ENCODE data around the gene CHST8.

DNA sequence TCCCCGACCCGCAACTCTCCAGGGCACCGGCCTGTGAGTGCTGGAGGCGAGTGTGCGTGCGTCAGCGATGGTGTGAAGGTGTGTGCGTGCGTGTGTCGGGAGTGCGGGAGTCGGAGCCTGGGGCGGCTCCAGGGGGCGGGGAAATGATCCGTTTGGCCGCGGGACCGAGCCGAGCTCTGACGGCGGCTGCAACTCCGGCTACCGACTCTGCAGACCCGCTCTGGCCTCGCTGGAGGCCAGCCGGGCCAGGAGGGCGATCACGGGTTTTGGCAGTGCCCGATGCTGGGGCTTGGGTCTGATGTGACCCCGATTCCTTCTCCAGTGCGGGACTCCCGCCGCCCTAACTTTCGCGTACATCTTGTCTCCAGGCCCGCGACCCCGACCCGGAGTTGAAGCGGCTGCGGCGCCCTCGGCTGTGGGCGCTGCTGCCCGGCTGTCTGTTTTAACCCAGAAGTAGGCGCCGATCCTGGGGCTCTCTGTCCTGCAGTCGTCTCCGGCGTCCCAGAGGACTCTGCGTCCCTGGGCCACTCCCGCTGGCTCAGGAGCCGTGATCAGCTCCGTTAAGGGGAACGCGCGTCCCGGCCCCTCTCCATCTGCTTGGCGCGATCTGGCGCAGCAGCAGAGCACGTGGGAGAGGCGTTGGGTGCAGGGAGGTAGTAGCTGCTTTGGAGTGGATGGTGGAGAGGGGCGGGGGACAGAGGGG, 1.2 kb downstream of the CHST8 start:
- no peak for TF ChIP-seq POLR2AphosphoS5 (IDR thresholded peaks at IDR 0.05; ENCODE audit: low read depth, low read length)
- TF ChIP-seq, protein P1, sequence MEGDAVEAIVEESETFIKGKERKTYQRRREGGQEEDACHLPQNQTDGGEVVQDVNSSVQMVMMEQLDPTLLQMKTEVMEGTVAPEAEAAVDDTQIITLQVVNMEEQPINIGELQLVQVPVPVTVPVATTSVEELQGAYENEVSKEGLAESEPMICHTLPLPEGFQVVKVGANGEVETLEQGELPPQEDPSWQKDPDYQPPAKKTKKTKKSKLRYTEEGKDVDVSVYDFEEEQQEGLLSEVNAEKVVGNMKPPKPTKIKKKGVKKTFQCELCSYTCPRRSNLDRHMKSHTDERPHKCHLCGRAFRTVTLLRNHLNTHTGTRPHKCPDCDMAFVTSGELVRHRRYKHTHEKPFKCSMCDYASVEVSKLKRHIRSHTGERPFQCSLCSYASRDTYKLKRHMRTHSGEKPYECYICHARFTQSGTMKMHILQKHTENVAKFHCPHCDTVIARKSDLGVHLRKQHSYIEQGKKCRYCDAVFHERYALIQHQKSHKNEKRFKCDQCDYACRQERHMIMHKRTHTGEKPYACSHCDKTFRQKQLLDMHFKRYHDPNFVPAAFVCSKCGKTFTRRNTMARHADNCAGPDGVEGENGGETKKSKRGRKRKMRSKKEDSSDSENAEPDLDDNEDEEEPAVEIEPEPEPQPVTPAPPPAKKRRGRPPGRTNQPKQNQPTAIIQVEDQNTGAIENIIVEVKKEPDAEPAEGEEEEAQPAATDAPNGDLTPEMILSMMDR (IDR thresholded peaks at IDR 0.05) = no peak
- TF ChIP-seq JUND (IDR thresholded peaks at IDR 0.05) = no peak
- TF ChIP-seq, protein P2, sequence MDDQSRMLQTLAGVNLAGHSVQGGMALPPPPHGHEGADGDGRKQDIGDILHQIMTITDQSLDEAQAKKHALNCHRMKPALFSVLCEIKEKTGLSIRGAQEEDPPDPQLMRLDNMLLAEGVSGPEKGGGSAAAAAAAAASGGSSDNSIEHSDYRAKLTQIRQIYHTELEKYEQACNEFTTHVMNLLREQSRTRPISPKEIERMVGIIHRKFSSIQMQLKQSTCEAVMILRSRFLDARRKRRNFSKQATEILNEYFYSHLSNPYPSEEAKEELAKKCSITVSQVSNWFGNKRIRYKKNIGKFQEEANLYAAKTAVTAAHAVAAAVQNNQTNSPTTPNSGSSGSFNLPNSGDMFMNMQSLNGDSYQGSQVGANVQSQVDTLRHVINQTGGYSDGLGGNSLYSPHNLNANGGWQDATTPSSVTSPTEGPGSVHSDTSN (IDR thresholded peaks at IDR 0.05) = no peak
- TF ChIP-seq TAF1 (IDR thresholded peaks at IDR 0.05; ENCODE audit: borderline replicate concordance, low read depth, low read length) = no peak
- TF ChIP-seq, protein P3, sequence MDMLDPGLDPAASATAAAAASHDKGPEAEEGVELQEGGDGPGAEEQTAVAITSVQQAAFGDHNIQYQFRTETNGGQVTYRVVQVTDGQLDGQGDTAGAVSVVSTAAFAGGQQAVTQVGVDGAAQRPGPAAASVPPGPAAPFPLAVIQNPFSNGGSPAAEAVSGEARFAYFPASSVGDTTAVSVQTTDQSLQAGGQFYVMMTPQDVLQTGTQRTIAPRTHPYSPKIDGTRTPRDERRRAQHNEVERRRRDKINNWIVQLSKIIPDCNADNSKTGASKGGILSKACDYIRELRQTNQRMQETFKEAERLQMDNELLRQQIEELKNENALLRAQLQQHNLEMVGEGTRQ (IDR thresholded peaks at IDR 0.05; ENCODE audit: borderline replicate concordance, low read depth, low read length) = no peak

Data from SK-N-SH (cell line).